GM12865 (cell line): Measurements from ENCODE around the gene SLC19A2.

Experiments used
- DNase-seq: peaks from one replicate; pipeline ENCODE4 v3.0.0; 2010; ENCODE audit warnings: low read depth
- H3K4me3 ChIP-seq: 2 replicates; pipeline ENCODE4 v1.5.1; 2011; ENCODE audit warnings: mild to moderate bottlenecking, low read depth, low read length, control low read depth
- CTCF ChIP-seq: IDR thresholded peaks from 2 replicates; pipeline ENCODE4 v1.5.1; 2011; ENCODE audit warnings: low read length, control low read depth, low read depth, inconsistent platforms; ENCODE audit not compliant: insufficient read depth; ENCODE audit errors: missing control alignments

SLC19A2 gene

GRCh38 chr1:169475806-169476387 lies 9.8 kb downstream of the SLC19A2 start:
- TF ChIP-seq CTCF, result no peak
- no peak overlapping the region for H3K4me3 ChIP-seq
- no peak for DNase-seq

- TF ChIP-seq CTCF, result no peak
- no peak for DNase-seq
- no peak overlapping the region for H3K4me3 ChIP-seq
Measured at GRCh38 chr1:169474302-169474995, 11.3 kb downstream of the SLC19A2 start.

GRCh38 chr1:169473347-169473746 lies 12.4 kb downstream of the SLC19A2 start:
- TF ChIP-seq CTCF, result no peak
- no peak for DNase-seq
- H3K4me3 ChIP-seq, result no peak overlapping the region

GRCh38 chr1:169472738-169473137 lies 13.0 kb downstream of the SLC19A2 start:
- DNase-seq, result no peak
- no peak overlapping the region for H3K4me3 ChIP-seq
- no peak for TF ChIP-seq CTCF

DNA sequence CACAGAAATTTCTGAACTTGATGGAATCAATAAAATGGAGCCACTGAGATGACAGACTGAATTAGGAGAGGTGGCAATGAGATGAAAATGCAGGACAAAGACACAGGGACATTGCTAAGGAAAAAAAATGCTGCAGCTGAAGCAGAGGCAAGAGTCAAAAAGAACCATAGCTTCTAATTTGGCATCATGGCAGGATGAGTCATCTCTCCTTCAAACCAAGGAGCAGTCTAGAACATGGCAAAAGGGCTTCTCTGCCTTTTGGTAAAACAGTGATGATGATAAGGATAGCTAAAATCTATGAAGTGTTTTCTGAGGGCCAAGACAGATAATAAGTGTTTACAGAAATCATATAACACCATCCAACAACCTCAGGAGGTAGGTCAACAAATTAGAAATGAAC lies 16.8 kb downstream of the SLC19A2 start:
- TF ChIP-seq CTCF, result no peak
- H3K4me3 ChIP-seq, result no peak overlapping the region
- DNase-seq, result no peak

DNA sequence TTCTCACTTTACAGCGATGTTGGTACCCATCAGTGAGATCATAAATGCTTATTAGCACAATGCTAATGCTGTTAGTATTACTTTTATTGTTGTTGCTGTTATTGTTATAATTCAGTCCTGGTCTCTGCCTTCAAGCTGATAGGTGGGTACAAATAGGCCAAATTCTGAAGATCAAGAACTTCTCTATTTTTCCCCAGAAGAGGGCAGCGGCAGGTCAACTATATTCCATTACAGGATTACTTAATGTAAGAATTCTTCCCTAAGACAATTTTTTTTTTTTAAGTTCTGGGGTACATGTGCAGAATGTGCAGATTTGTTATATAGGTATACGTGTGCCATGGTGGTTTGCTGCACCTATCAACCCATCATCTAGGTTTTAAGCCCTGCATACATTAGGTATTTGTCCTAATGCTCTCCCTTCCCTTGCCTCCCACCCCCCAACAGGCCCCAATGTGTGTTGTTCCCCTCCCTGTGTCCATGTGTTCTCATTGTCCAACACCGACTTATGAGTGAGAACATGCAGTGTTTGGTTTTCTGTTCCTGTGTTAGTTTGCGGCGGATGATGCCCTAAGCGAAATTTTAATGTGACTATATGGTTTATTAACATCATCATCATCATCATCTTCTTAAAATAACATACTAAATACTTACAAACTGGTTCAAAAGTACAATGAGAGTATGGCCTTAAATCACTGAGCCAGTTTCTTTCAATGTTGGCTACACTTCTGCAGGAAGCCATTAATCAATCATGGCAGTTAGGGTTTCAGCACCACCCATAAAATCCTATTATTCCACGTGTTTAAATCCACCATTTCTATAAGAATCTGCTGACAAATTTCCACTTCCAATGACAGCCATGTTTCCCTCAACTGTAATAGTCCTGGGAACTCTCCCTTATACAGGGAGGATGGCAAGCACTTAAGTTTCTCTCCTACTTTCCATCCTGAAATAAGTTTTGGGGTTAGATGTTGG lies 19.2 kb downstream of the SLC19A2 start:
- peak; percentile 48 for DNase-seq
- TF ChIP-seq CTCF, result peak; percentile 15
- H3K4me3 ChIP-seq, result no peak overlapping the region
